Hematopoietic multipotent progenitor cell treated with erythropoietin and hydrocortisone succinate and interleukin-3 and kit ligand, for 6 days (in vitro differentiated cells): Measurements from ENCODE around the gene AVL9.

Experiments
- DNase-seq: peaks from one replicate; pipeline ENCODE4 v3.0.0-alpha.2; 2015

Gene AVL9

GRCh38 chr7:32535162-32535702 is 39.9 kb downstream of the AVL9 start:
- no peak for DNase-seq

GRCh38 chr7:32536016-32536415 is 40.7 kb downstream of the AVL9 start:
- no peak for DNase-seq

GRCh38 chr7:32536585-32536984 is 41.3 kb downstream of the AVL9 start:
- DNase-seq, result no peak

- no peak for DNase-seq
Measured at GRCh38 chr7:32537760-32538159, 42.5 kb downstream of the AVL9 start.

GRCh38 chr7:32539366-32539765 is 44.1 kb downstream of the AVL9 start:
- DNase-seq, result no peak

GRCh38 chr7:32539919-32540531 is 44.7 kb downstream of the AVL9 start:
- peak; percentile 27 for DNase-seq

- no peak for DNase-seq
Measured at GRCh38 chr7:32542595-32542994, 47.3 kb downstream of the AVL9 start.

GRCh38 chr7:32559480-32559879 is 64.2 kb downstream of the AVL9 start:
- DNase-seq, result no peak

GRCh38 chr7:32560075-32560474 is 64.8 kb downstream of the AVL9 start:
- no peak for DNase-seq

GRCh38 chr7:32561613-32562012 is 66.3 kb downstream of the AVL9 start:
- no peak for DNase-seq

GRCh38 chr7:32564542-32564941 is 69.3 kb downstream of the AVL9 start:
- no peak for DNase-seq

- DNase-seq, result no peak
Measured at GRCh38 chr7:32569388-32570289, 74.3 kb downstream of the AVL9 start.

GRCh38 chr7:32573110-32573687 is 77.9 kb downstream of the AVL9 start:
- no peak for DNase-seq

GRCh38 chr7:32574626-32575025 is 79.3 kb downstream of the AVL9 start:
- no peak for DNase-seq

- no peak for DNase-seq
Measured at GRCh38 chr7:32577421-32577820, 82.1 kb downstream of the AVL9 start.

GRCh38 chr7:32579776-32580175 is 84.5 kb downstream of the AVL9 start:
- DNase-seq, result no peak

- no peak for DNase-seq
Measured at GRCh38 chr7:32580646-32581045, 85.4 kb downstream of the AVL9 start.

GRCh38 chr7:32582036-32582435 is 86.7 kb downstream of the AVL9 start:
- no peak for DNase-seq

GRCh38 chr7:32583791-32584190 is 88.5 kb downstream of the AVL9 start:
- no peak for DNase-seq

- DNase-seq, result peak; percentile 25
Measured at GRCh38 chr7:32586291-32587221, 91.3 kb downstream of the AVL9 start.

GRCh38 chr7:32587411-32587948 is 92.2 kb downstream of the AVL9 start:
- DNase-seq, result no peak

- peak; percentile 32 for DNase-seq
Measured at GRCh38 chr7:32588657-32589056, 93.4 kb downstream of the AVL9 start.
